Activated naive CD4-positive, alpha-beta T cell treated with anti-CD3 and anti-CD28 coated beads, Interleukin-2, amount 10 ng/mL, durations not matched to agents 7 days and 5 days (primary cell): ENCODE data around the gene RAB44.
A peak's percentile ranks its signal among the peaks of the same experiment; 100 is the strongest.

ENCODE experiments used
- CTCF ChIA-PET: fragments of 350-600 bp; sonication (Branson Sonifier 250); formaldehyde crosslinking; loops from one replicate; lab custom pipeline; 2021; ENCODE audit warnings: antibody characterized with exemption; lab: Charles Lee
- DNase-seq: peaks from one replicate; pipeline ENCODE4 v3.0.0-alpha.2; 2020
- H3K27ac Mint-ChIP-seq: one replicate; pipeline ENCODE4 v1.8.0; 2021; ENCODE audit warnings: mild to moderate bottlenecking, moderate library complexity, mixed read lengths
- H3K27me3 Mint-ChIP-seq: one replicate; pipeline ENCODE4 v1.8.0; 2021; ENCODE audit warnings: mild to moderate bottlenecking, mixed read lengths
- H3K36me3 Mint-ChIP-seq: one replicate; pipeline ENCODE4 v1.8.0; 2021; ENCODE audit warnings: mixed read lengths
- H3K4me1 Mint-ChIP-seq: one replicate; pipeline ENCODE4 v1.8.0; 2021; ENCODE audit warnings: mixed read lengths
- H3K4me3 Mint-ChIP-seq: one replicate; pipeline ENCODE4 v1.8.0; 2021; ENCODE audit warnings: mild to moderate bottlenecking, moderate library complexity, mixed read lengths
- H3K9me3 Mint-ChIP-seq: one replicate; pipeline ENCODE4 v1.8.0; 2021; ENCODE audit warnings: mixed read lengths

Gene RAB44

DNA sequence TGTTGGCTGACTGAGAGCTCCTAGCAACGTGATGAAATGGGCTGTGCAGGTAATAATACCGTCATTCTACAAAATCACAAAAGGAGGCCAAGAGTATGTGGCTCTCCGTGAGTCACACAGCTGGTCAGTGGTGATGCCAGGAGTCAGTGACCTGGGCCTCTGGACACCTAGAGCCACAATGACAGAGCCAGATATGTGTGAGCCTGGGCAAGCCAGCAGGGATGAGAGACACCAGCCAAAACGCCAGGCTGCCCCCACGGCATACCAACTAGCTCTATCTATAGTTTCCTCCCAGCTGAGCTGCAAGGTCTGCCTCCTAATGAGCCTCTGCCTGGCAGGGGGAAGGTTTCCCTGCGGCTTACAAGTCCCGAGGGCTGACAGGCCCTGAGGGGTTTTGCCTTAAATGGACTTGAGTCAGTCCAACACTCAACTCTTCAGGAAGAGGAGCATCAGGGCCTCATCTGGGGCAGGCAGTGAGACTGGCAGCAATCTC, 71.6 kb downstream of the RAB44 start:
- DNase-seq, result no peak
- no peaks in the 10 kb centered on the region for H3K9me3 Mint-ChIP-seq
- peak overlapping the region; percentile 72 for H3K27ac Mint-ChIP-seq
- CTCF ChIA-PET, result interaction anchor here (1.0 to 19.5 kb wide), 11 partner anchors 8 to 248 kb away, joined by 3 to 488 read pairs (median 6); no protein-coding TSS in a partner anchor
- no peaks in the 10 kb centered on the region for H3K36me3 Mint-ChIP-seq
- H3K4me1 Mint-ChIP-seq, result peaks cover 60% of the 10 kb centered on the region
- H3K4me3 Mint-ChIP-seq, result peak overlapping the region; percentile 58
- peaks cover 3% of the 10 kb centered on the region for H3K27me3 Mint-ChIP-seq

GRCh38 chr6:36769676-36770499, 72.3 kb downstream of the RAB44 start:
- Mint-ChIP-seq H3K36me3 (no peaks in the 10 kb centered on the region), H3K27me3 (peaks cover 9% of the 10 kb centered on the region), H3K4me3 (peak overlapping the region; percentile 58), H3K4me1 (peaks cover 60% of the 10 kb centered on the region), H3K9me3 (no peaks in the 10 kb centered on the region), H3K27ac (peak overlapping the region; percentile 72)
- CTCF ChIA-PET, result interaction anchor here (0.6 to 19.5 kb wide), 10 partner anchors 9 to 1303 kb away, joined by 3 to 488 read pairs (median 6); no protein-coding TSS in a partner anchor
- DNase-seq, result peak; percentile 64

GRCh38 chr6:36771145-36771544, 73.5 kb downstream of the RAB44 start:
- CTCF ChIA-PET, result interaction anchor here (2.8 to 19.5 kb wide), 4 partner anchors 15 to 246 kb away, joined by 12 to 488 read pairs (median 84); no protein-coding TSS in a partner anchor
- peaks cover 21% of the 10 kb centered on the region for H3K27me3 Mint-ChIP-seq
- H3K9me3 Mint-ChIP-seq, result no peaks in the 10 kb centered on the region
- H3K4me1 Mint-ChIP-seq, result peaks cover 55% of the 10 kb centered on the region
- H3K4me3 Mint-ChIP-seq, result no peak overlapping the region
- peak overlapping the region; percentile 72 for H3K27ac Mint-ChIP-seq
- no peaks in the 10 kb centered on the region for H3K36me3 Mint-ChIP-seq
- DNase-seq, result no peak

DNA sequence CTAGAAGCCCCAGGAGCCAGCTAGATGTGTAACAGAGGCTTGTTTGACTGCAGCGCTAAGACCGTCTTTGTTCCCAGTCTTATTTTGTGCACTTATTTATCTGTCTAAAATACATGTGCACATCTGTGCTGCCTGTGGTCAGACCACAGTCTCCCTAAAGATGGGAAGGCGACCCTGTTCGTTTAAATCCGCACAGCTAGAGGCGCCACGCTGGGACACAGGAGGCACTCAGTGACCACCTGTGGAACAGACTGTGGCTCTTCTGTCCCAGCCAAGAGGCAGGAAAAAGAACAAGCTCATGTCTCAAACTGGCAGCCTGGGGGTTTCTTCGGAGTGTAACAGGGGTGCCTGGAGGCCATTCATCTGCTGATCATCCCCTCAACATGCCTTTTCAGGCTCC, 74.8 kb downstream of the RAB44 start:
- Mint-ChIP-seq H3K36me3 (no peaks in the 10 kb centered on the region), H3K27me3 (peaks cover 33% of the 10 kb centered on the region), H3K27ac (peak overlapping the region; percentile 15), H3K4me1 (peaks cover 47% of the 10 kb centered on the region), H3K4me3 (no peak overlapping the region), H3K9me3 (no peaks in the 10 kb centered on the region)
- CTCF ChIA-PET, result interaction anchor here (0.6 to 19.5 kb wide), 6 partner anchors 13 to 246 kb away, joined by 3 to 488 read pairs (median 6); partner anchors contain the start of gene C6orf89
- no peak for DNase-seq

DNA sequence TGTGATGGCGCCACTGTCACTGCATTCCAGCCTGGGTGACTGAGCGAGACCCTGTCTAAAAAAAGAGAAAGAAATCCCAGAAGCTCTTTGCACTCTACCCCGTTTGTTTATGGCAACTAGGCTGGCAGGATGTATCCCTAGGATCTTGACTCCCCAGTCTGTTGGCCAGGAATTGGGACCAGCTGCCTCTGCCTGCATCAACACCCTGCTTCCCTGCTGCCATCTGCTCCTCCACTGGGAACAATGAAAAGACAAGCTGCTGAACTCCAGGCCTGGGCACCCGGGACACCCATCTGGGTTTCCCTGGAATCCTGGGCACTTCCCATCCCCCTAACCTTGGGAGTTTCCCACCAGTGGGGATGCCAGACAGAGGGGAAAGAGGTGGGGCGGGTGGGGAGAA, 76.7 kb downstream of the RAB44 start:
- Mint-ChIP-seq H3K4me1 (peaks cover 32% of the 10 kb centered on the region), H3K27ac (no peak overlapping the region), H3K9me3 (no peaks in the 10 kb centered on the region), H3K27me3 (peaks cover 52% of the 10 kb centered on the region), H3K36me3 (no peaks in the 10 kb centered on the region), H3K4me3 (no peak overlapping the region)
- CTCF ChIA-PET, result interaction anchor here (0.9 to 19.5 kb wide), 4 partner anchors 9 to 244 kb away, joined by 3 to 488 read pairs (median 14); no protein-coding TSS in a partner anchor
- no peak for DNase-seq

- H3K36me3 Mint-ChIP-seq, result no peaks in the 10 kb centered on the region
- no peaks in the 10 kb centered on the region for H3K9me3 Mint-ChIP-seq
- H3K4me3 Mint-ChIP-seq, result no peak overlapping the region
- peaks cover 65% of the 10 kb centered on the region for H3K27me3 Mint-ChIP-seq
- H3K4me1 Mint-ChIP-seq, result peaks cover 18% of the 10 kb centered on the region
- no peak overlapping the region for H3K27ac Mint-ChIP-seq
- no peak for DNase-seq
- CTCF ChIA-PET, result interaction anchor here (0.9 to 3.8 kb wide), 4 partner anchors 11 to 161 kb away, joined by 3 to 25 read pairs (median 4); no protein-coding TSS in a partner anchor
Observed at GRCh38 chr6:36776167-36776566, 78.5 kb downstream of the RAB44 start.

GRCh38 chr6:36777801-36778200, 80.2 kb downstream of the RAB44 start:
- Mint-ChIP-seq H3K9me3 (no peaks in the 10 kb centered on the region), H3K27ac (no peak overlapping the region), H3K4me1 (peaks cover 17% of the 10 kb centered on the region), H3K4me3 (no peak overlapping the region), H3K36me3 (no peaks in the 10 kb centered on the region), H3K27me3 (peaks cover 73% of the 10 kb centered on the region)
- no peak for DNase-seq
- CTCF ChIA-PET, result interaction anchor here (15.9 kb wide), 1 partner anchor 12 kb away, joined by 488 read pairs; no protein-coding TSS in a partner anchor

GRCh38 chr6:36779227-36779626, 81.6 kb downstream of the RAB44 start:
- Mint-ChIP-seq H3K27me3 (peaks cover 74% of the 10 kb centered on the region), H3K36me3 (no peaks in the 10 kb centered on the region), H3K9me3 (no peaks in the 10 kb centered on the region), H3K27ac (no peak overlapping the region), H3K4me1 (peaks cover 12% of the 10 kb centered on the region), H3K4me3 (no peak overlapping the region)
- DNase-seq, result no peak
- CTCF ChIA-PET, result interaction anchor here (1.3 to 15.9 kb wide), 3 partner anchors 13 to 164 kb away, joined by 5 to 488 read pairs (median 9); no protein-coding TSS in a partner anchor

DNA sequence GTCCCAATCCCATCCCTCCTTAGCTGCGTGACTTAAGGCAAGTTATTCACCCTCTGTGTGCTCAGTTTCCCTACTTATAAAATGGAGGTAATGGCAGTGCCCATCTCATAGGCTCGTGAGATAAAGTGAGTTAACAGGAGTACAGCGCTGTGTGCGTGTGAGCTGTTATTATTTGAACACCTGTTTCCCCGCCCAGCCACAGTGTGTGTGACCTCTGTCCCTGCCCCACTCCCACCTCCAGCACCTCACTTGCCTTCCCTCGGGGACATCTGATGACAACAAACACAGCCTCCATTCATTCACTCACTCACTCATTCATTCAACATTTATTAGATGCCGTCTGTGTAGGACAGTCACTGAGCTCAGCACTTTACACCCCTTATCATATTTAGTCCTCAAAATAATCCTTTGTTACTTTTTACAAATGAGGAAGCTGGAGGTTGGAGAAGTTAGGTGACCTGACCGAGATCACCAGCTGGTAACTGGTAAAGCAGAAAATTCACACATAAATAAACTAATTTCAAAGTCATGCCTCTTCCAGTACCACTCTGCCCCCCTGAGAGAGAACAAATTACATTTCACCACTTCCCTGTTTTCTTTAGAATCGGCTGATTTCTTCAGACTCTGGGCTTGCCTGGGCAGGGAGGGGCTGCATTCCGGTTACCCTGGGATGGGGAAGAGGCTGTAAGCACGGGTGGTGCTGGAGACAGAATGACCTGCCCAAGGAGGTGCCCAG, 83.0 kb downstream of the RAB44 start:
- Mint-ChIP-seq H3K36me3 (no peaks in the 10 kb centered on the region), H3K27ac (no peak overlapping the region), H3K4me3 (no peak overlapping the region), H3K27me3 (peaks cover 70% of the 10 kb centered on the region), H3K9me3 (no peaks in the 10 kb centered on the region), H3K4me1 (peaks cover 12% of the 10 kb centered on the region)
- no peak for DNase-seq
- CTCF ChIA-PET, result interaction anchor here (1.0 to 15.9 kb wide), 5 partner anchors 15 to 94 kb away, joined by 3 to 488 read pairs (median 5); partner anchors contain the start of gene PPIL1

DNA sequence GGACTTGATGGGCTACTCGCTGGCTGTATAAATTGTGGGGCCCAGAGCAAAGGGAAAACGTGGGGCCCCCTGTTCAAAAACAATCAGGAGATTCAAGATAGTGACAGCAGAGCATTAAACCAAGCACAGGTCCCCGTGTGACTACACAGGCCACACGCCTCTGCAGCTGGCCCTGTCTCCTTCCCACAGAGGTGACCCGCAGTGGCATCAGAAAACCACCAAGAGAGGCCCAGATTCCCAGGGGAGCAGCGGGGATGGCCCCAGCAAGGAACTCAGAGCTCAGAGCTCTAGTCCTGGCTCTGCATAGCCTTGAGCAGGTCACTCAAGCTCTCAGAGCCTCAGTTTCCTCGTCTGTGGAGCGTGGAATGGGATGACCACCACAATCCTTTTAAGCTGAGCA, 84.0 kb downstream of the RAB44 start:
- H3K27ac Mint-ChIP-seq, result no peak overlapping the region
- no peaks in the 10 kb centered on the region for H3K36me3 Mint-ChIP-seq
- H3K4me1 Mint-ChIP-seq, result peaks cover 12% of the 10 kb centered on the region
- CTCF ChIA-PET, result interaction anchor here (0.6 to 15.9 kb wide), 9 partner anchors 16 to 514 kb away, joined by 3 to 488 read pairs (median 4); no protein-coding TSS in a partner anchor
- no peak overlapping the region for H3K4me3 Mint-ChIP-seq
- H3K27me3 Mint-ChIP-seq, result peaks cover 65% of the 10 kb centered on the region
- H3K9me3 Mint-ChIP-seq, result no peaks in the 10 kb centered on the region
- no peak for DNase-seq
